Kidney epithelial cell (primary cell): ENCODE results near the gene GAK. TPM values are rescaled to one million over a fixed set of nuclear protein-coding genes. Genes with fewer than 3 reads are reported as not detected.

Source experiments
- DNase-seq: peaks from one replicate; pipeline ENCODE4 v3.0.0-alpha.2; 2010; ENCODE audit warnings: low read depth
- H3K27me3 ChIP-seq: 2 replicates; pipeline ENCODE4 v1.6.0; 2011; ENCODE audit warnings: low read length; ENCODE audit not compliant: control insufficient read depth, insufficient read depth
- H3K36me3 ChIP-seq: 2 replicates; pipeline ENCODE4 v1.5.1; 2011; ENCODE audit warnings: low read length; ENCODE audit not compliant: control insufficient read depth, insufficient read depth
- H3K4me3 ChIP-seq: 2 replicates; pipeline ENCODE4 v1.5.1; 2011; ENCODE audit warnings: low read depth, mild to moderate bottlenecking, control low read depth, low read length
- CTCF ChIP-seq: IDR thresholded peaks from 2 replicates; pipeline ENCODE4 v1.5.1; 2011; ENCODE audit warnings: mild to moderate bottlenecking, moderate library complexity, low read length, control low read depth, inconsistent platforms; ENCODE audit not compliant: insufficient read depth, poor library complexity, severe bottlenecking
- total RNA-seq: library from RNA; depleted of rRNA; stranded (reverse); fragments of >200 nt; gene quantifications from 2 replicates; pipeline ENCODE4 v1.2.3, GENCODE V29; 2015

The GAK gene
- total RNA-seq, 1 donor from 2014 or later: 131 TPM

GRCh38 chr4:972651-973424, 40.7 kb upstream of the GAK start:
- no peaks in the 10 kb centered on the region for H3K36me3 ChIP-seq
- TF ChIP-seq CTCF: no peak
- no peak for DNase-seq
- peaks cover 7% of the 10 kb centered on the region for H3K27me3 ChIP-seq
- peak overlapping the region; percentile 70 for H3K4me3 ChIP-seq

- no peak for DNase-seq
- TF ChIP-seq CTCF: no peak
- Histone ChIP-seq H3K27me3 (peaks cover 12% of the 10 kb centered on the region), H3K36me3 (no peaks in the 10 kb centered on the region), H3K4me3 (peak overlapping the region; percentile 70)
These were observed 39.8 kb upstream of the GAK start for GRCh38 chr4:971666-972500.

- Histone ChIP-seq H3K4me3 (no peak overlapping the region), H3K36me3 (no peaks in the 10 kb centered on the region), H3K27me3 (peaks cover 12% of the 10 kb centered on the region)
- TF ChIP-seq CTCF: no peak
- DNase-seq: no peak
These were observed 38.9 kb upstream of the GAK start for GRCh38 chr4:970854-971520.

- H3K4me3 ChIP-seq: no peak overlapping the region
- TF ChIP-seq CTCF: no peak
- DNase-seq: no peak
- H3K27me3 ChIP-seq: peaks cover 12% of the 10 kb centered on the region
- H3K36me3 ChIP-seq: no peaks in the 10 kb centered on the region
These were observed 38.1 kb upstream of the GAK start for GRCh38 chr4:970046-970745.

- DNase-seq: no peak
- H3K36me3 ChIP-seq: no peaks in the 10 kb centered on the region
- no peak for TF ChIP-seq CTCF
- H3K4me3 ChIP-seq: no peak overlapping the region
- peaks cover 10% of the 10 kb centered on the region for H3K27me3 ChIP-seq
These were observed 36.7 kb upstream of the GAK start for GRCh38 chr4:968621-969394.
